MM.1S (cell line): ENCODE data around the gene VWA7.

ENCODE experiments used
- CTCF ChIP-seq: fragments of 300-600 bp; sonication (generic); IDR thresholded peaks from 2 replicates; pipeline ENCODE4 v1.5.1; 2016; ENCODE audit warnings: antibody characterized with exemption, low read length, mixed read lengths
- EZH2 ChIP-seq: fragments of 300-600 bp; sonication (generic); optimal IDR thresholded peaks from 2 replicates; pipeline ENCODE3; 2017; ENCODE audit warnings: low read depth, mild to moderate bottlenecking, antibody characterized with exemption, low read length, mixed read lengths

- TF ChIP-seq CTCF (no peak), EZH2 (no peak)
Measured at GRCh38 chr6:31822036-31822821, 45.1 kb upstream of the VWA7 start.
